H9 (cell line): Measurements from ENCODE around the gene IGSF9B. TPM values are rescaled to one million over a fixed set of nuclear protein-coding genes. Genes with fewer than 3 reads are reported as not detected.

ENCODE experiments used
- DNase-seq: peaks from one replicate; pipeline ENCODE4 v3.0.0-alpha.2; 2017
- H2AFZ ChIP-seq: one replicate; pipeline ENCODE4 v1.6.1; 2013; ENCODE audit warnings: mild to moderate bottlenecking, low read length, control low read depth, moderate library complexity
- H2AK5ac ChIP-seq: 2 replicates; pipeline ENCODE4 v1.6.1; 2013; ENCODE audit warnings: low read length, control low read depth, mixed read lengths; ENCODE audit not compliant: insufficient read length
- H2BK120ac ChIP-seq: one replicate; pipeline ENCODE4 v1.6.1; 2013; ENCODE audit warnings: low read depth, mild to moderate bottlenecking, low read length, control low read depth, inconsistent platforms; ENCODE audit not compliant: poor library complexity, severe bottlenecking
- H2BK12ac ChIP-seq: 2 replicates; pipeline ENCODE4 v1.6.1; 2013; ENCODE audit warnings: low read length, control low read depth, mixed read lengths, low read depth; ENCODE audit not compliant: insufficient read length
- H2BK15ac ChIP-seq: 2 replicates; pipeline ENCODE4 v1.6.1; 2013; ENCODE audit warnings: low read depth, low read length, control low read depth
- H2BK20ac ChIP-seq: one replicate; pipeline ENCODE4 v1.6.1; 2013; ENCODE audit warnings: low read depth, mild to moderate bottlenecking, low read length, control low read depth, inconsistent platforms; ENCODE audit not compliant: poor library complexity, severe bottlenecking
- H2BK5ac ChIP-seq: 2 replicates; pipeline ENCODE4 v1.6.1; 2013; ENCODE audit warnings: low read length, control low read depth, mixed read lengths; ENCODE audit not compliant: insufficient read length
- H3K14ac ChIP-seq: 2 replicates; pipeline ENCODE4 v1.6.1; 2013; ENCODE audit warnings: low read length, control low read depth; ENCODE audit not compliant: insufficient read depth
- H3K18ac ChIP-seq: 2 replicates; pipeline ENCODE4 v1.6.1; 2013; ENCODE audit warnings: low read depth, mild to moderate bottlenecking, mixed read lengths, low read length, control low read depth; ENCODE audit not compliant: insufficient read length
- H3K23ac ChIP-seq: 2 replicates; pipeline ENCODE4 v1.6.1; 2013; ENCODE audit warnings: low read length, control low read depth, mixed read lengths, low read depth; ENCODE audit not compliant: insufficient read length
- H3K23me2 ChIP-seq: 2 replicates; pipeline ENCODE4 v1.6.1; 2013; ENCODE audit warnings: low read depth, mild to moderate bottlenecking, mixed read lengths, low read length, control low read depth; ENCODE audit not compliant: insufficient read length, poor library complexity, severe bottlenecking
- H3K27ac ChIP-seq: 2 replicates; pipeline ENCODE4 v1.5.1; 2013; ENCODE audit warnings: low read length, control low read depth, mixed read lengths, low read depth; ENCODE audit not compliant: insufficient read length
- H3K27me3 ChIP-seq: 2 replicates; pipeline ENCODE4 v1.6.1; 2013; ENCODE audit warnings: low read length, control low read depth, inconsistent platforms; ENCODE audit not compliant: insufficient read depth
- H3K4ac ChIP-seq: 2 replicates; pipeline ENCODE4 v1.6.1; 2013; ENCODE audit warnings: low read depth, mild to moderate bottlenecking, control low read depth, inconsistent platforms, low read length, moderate library complexity
- H3K4me1 ChIP-seq: 2 replicates; pipeline ENCODE4 v1.6.1; 2013; ENCODE audit warnings: low read length, control low read depth, inconsistent platforms; ENCODE audit not compliant: insufficient read depth
- H3K4me2 ChIP-seq: 2 replicates; pipeline ENCODE4 v1.6.1; 2013; ENCODE audit warnings: low read length, control low read depth, mixed read lengths; ENCODE audit not compliant: insufficient read length, insufficient read depth
- H3K56ac ChIP-seq: 2 replicates; pipeline ENCODE4 v1.6.1; 2013; ENCODE audit warnings: low read depth, mild to moderate bottlenecking, mixed read lengths, low read length, control low read depth; ENCODE audit not compliant: insufficient read length
- H3K79me1 ChIP-seq: 2 replicates; pipeline ENCODE4 v1.6.1; 2013; ENCODE audit warnings: low read depth, mild to moderate bottlenecking, moderate library complexity, low read length, control low read depth, inconsistent platforms; ENCODE audit not compliant: insufficient read depth, poor library complexity, severe bottlenecking
- H3K79me2 ChIP-seq: 2 replicates; pipeline ENCODE4 v1.6.1; 2013; ENCODE audit warnings: low read length, control low read depth, inconsistent platforms; ENCODE audit not compliant: insufficient read depth
- H3K9ac ChIP-seq: 2 replicates; pipeline ENCODE4 v1.6.1; 2013; ENCODE audit warnings: low read length, control low read depth, mixed read lengths; ENCODE audit not compliant: insufficient read length; ENCODE audit errors: extremely low read depth
- H3K9me3 ChIP-seq: one replicate; pipeline ENCODE4 v1.6.1; 2013; ENCODE audit warnings: low read depth, low read length, inconsistent platforms; ENCODE audit not compliant: control insufficient read depth
- H3T11ph ChIP-seq: one replicate; pipeline ENCODE4 v1.6.1; 2013; ENCODE audit warnings: mild to moderate bottlenecking, low read length, control low read depth, inconsistent platforms
- H4K20me1 ChIP-seq: one replicate; pipeline ENCODE4 v1.6.1; 2013; ENCODE audit not compliant: control insufficient read depth, insufficient read length, insufficient read depth
- H4K5ac ChIP-seq: 2 replicates; pipeline ENCODE4 v1.6.1; 2013; ENCODE audit warnings: low read depth, mild to moderate bottlenecking, mixed read lengths, low read length, control low read depth; ENCODE audit not compliant: insufficient read length
- H4K8ac ChIP-seq: replicated peaks from 2 replicates; pipeline ENCODE4 v1.6.1; 2013; ENCODE audit warnings: low read length, control low read depth, mixed read lengths, low read depth; ENCODE audit not compliant: insufficient read length
- H4K91ac ChIP-seq: 2 replicates; pipeline ENCODE4 v1.6.1; 2013; ENCODE audit warnings: low read depth, mild to moderate bottlenecking, moderate library complexity, mixed read lengths, low read length, control low read depth; ENCODE audit not compliant: insufficient read length
- H3K27ac Mint-ChIP-seq, 3 experiments: 2 replicates in 2 of 3; 3 replicates in 1 of 3; pipeline ENCODE4 v1.8.0; 2020 to 2021; ENCODE audit warnings: mixed read lengths in 3 of 3, mild to moderate bottlenecking in 1 of 3, moderate library complexity in 1 of 3
- H3K27me3 Mint-ChIP-seq: 2 replicates; pipeline ENCODE4 v1.8.0; 2021; ENCODE audit warnings: low read depth, mild to moderate bottlenecking, moderate library complexity, mixed read lengths
- H3K36me3 Mint-ChIP-seq, 3 experiments: 2 replicates in 2 of 3; 3 replicates in 1 of 3; pipeline ENCODE4 v1.8.0; 2020 to 2021; ENCODE audit warnings: low read depth in 3 of 3, mixed read lengths in 3 of 3; ENCODE audit not compliant: insufficient read depth in 1 of 3
- H3K4me1 Mint-ChIP-seq, 2 experiments: 2 replicates each; pipeline ENCODE4 v1.8.0; 2020; ENCODE audit warnings: mixed read lengths in 2 of 2
- H3K4me3 Mint-ChIP-seq, 2 experiments: 2 replicates in 1 of 2; 3 replicates in 1 of 2; pipeline ENCODE4 v1.8.0; 2020 to 2021; ENCODE audit warnings: mild to moderate bottlenecking in 2 of 2, mixed read lengths in 2 of 2, moderate library complexity in 1 of 2
- H3K9me3 Mint-ChIP-seq, 2 experiments: 2 replicates in 1 of 2; 3 replicates in 1 of 2; pipeline ENCODE4 v1.8.0; 2020; ENCODE audit warnings: mild to moderate bottlenecking in 2 of 2, mixed read lengths in 2 of 2, moderate library complexity in 1 of 2
- WGBS: extraction: QIAGEN DNeasy Blood & Tissue Kit; methylation state at CpG from one replicate; pipeline ENCODE4 v1.1.7; 2013; ENCODE audit warnings: missing lambda C conversion rate, low lambda C conversion rate, mixed read lengths; ENCODE audit not compliant: insufficient read length; ENCODE audit errors: extremely low coverage; 5-methylcytosine and 5-hydroxymethylcytosine counted together
- total RNA-seq: library from RNA; stranded (reverse); gene quantifications from 2 replicates; pipeline ENCODE4 v1.2.1, GENCODE V29; 2021
- TF ChIP-seq, protein P1 (sequence below): fragments of 200-600 bp; sonication (generic); conservative IDR thresholded peaks from 3 replicates; pipeline ENCODE4 v1.8.0; 2021; ENCODE audit warnings: antibody characterized with exemption, mild to moderate bottlenecking

The IGSF9B gene
- total RNA-seq, 1 experiment from 2014 or later: 25.7 TPM

DNA sequence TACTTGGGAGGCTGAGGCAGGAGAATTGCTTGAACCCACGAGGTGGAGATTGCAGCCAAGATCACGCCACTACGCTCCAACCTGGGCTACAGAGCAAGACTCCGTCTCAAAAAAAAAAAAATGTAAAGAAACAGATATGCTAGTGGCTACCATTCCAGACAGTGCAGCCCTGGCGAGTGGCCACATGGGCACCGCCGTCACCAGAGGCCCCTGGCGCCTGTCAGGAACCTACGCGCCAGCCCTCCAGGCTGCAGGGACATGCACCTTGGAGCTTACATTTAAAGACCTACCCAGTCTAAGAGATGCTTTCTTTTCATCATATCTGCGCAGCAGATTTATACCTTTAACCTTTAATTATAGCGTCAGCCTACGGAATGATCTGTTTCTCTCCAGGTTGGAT, 37.2 kb upstream of the IGSF9B start:
- Histone ChIP-seq H2BK20ac (no peak overlapping the region), H3K23ac (no peak overlapping the region), H3K79me2 (no peaks in the 10 kb centered on the region), H2BK12ac (no peak overlapping the region), H3K4ac (no peak overlapping the region), H2AFZ (no peak overlapping the region), H3T11ph (no peak overlapping the region), H2BK5ac (no peak overlapping the region), H3K4me2 (no peak overlapping the region), H3K23me2 (no peaks in the 10 kb centered on the region), H3K18ac (no peak overlapping the region), H3K14ac (no peak overlapping the region), H3K27me3 (no peaks in the 10 kb centered on the region), H3K4me1 (no peaks in the 10 kb centered on the region), H2AK5ac (no peak overlapping the region), H3K56ac (no peak overlapping the region), H3K9me3 (no peaks in the 10 kb centered on the region), H3K79me1 (no peaks in the 10 kb centered on the region), H4K20me1 (no peaks in the 10 kb centered on the region), H4K5ac (no peak overlapping the region), H3K27ac (no peak overlapping the region), H3K9ac (no peak overlapping the region), H2BK120ac (no peak overlapping the region), H4K8ac (no peak overlapping the region), H2BK15ac (no peak overlapping the region), H4K91ac (no peak overlapping the region)
- H3K4me1 Mint-ChIP-seq: peaks cover 5 to 11% of the 10 kb centered on the region in 2 experiments; a peak in 3 of 4 replicates
- no CpG with 5 or more reads among the region's 13 CpGs for WGBS
- H3K27me3 Mint-ChIP-seq: peaks cover 20% of the 10 kb centered on the region
- no peak for DNase-seq
- H3K9me3 Mint-ChIP-seq: no peaks in the 10 kb centered on the region
- no peak overlapping the region for H3K27ac Mint-ChIP-seq
- H3K36me3 Mint-ChIP-seq: no peaks in the 10 kb centered on the region; a peak in 1 of 7 replicates
- TF ChIP-seq, protein P1, sequence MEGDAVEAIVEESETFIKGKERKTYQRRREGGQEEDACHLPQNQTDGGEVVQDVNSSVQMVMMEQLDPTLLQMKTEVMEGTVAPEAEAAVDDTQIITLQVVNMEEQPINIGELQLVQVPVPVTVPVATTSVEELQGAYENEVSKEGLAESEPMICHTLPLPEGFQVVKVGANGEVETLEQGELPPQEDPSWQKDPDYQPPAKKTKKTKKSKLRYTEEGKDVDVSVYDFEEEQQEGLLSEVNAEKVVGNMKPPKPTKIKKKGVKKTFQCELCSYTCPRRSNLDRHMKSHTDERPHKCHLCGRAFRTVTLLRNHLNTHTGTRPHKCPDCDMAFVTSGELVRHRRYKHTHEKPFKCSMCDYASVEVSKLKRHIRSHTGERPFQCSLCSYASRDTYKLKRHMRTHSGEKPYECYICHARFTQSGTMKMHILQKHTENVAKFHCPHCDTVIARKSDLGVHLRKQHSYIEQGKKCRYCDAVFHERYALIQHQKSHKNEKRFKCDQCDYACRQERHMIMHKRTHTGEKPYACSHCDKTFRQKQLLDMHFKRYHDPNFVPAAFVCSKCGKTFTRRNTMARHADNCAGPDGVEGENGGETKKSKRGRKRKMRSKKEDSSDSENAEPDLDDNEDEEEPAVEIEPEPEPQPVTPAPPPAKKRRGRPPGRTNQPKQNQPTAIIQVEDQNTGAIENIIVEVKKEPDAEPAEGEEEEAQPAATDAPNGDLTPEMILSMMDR: no peak
- H3K4me3 Mint-ChIP-seq: no peak overlapping the region
